WTC11 (cell line): ENCODE measurements around the gene HSD17B8.

ENCODE experiments used
- SMAD4 ChIP-seq: sonication (generic); formaldehyde crosslinking; IDR thresholded peaks from 2 replicates; pipeline ENCODE4 v1.8.0; 2022; ENCODE audit warnings: mild to moderate bottlenecking, missing genetic modification reagents
- TF ChIP-seq, protein P1 (sequence below): sonication (generic); formaldehyde crosslinking; IDR thresholded peaks from 2 replicates; pipeline ENCODE4 v1.8.0; 2022; ENCODE audit warnings: mild to moderate bottlenecking, missing genetic modification reagents
- TF ChIP-seq, protein P2 (sequence below): sonication (generic); formaldehyde crosslinking; IDR thresholded peaks from 2 replicates; pipeline ENCODE4 v1.8.1; 2022; ENCODE audit warnings: mild to moderate bottlenecking, moderate library complexity, missing genetic modification reagents
- TF ChIP-seq, protein P3 (sequence below): fragments of 250-450 bp; sonication (Bioruptor Pico); IDR thresholded peaks from 2 replicates; pipeline ENCODE4 v2.1.2; 2022; ENCODE audit warnings: mild to moderate bottlenecking, moderate library complexity
- TF ChIP-seq, protein P4 (sequence below): fragments of 200-600 bp; IDR thresholded peaks from 2 replicates; pipeline ENCODE4 v1.8.0; 2022; ENCODE audit warnings: antibody characterized with exemption

DNA sequence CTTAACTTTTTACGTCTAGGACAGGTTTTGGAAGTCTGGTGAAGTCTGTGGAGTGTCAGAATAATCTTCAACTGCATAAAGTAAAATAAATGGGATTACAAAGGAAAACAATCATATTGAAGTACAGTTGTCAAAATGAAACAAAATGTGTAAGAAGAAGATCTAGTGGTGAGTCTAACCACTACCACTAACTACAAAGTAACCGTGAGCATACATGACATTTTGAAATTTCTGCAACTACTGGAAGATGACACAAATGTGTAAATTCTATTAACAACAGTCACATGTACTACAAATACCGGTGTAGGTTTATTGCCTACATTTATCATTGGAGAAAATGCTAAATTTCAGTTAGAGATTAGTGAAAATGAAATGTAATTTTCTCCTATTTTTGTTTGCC lies 37.5 kb downstream of the HSD17B8 start:
- TF ChIP-seq, protein P1, sequence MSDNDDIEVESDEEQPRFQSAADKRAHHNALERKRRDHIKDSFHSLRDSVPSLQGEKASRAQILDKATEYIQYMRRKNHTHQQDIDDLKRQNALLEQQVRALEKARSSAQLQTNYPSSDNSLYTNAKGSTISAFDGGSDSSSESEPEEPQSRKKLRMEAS (CRISPR knock-in tag), result no peak
- TF ChIP-seq, protein P2, sequence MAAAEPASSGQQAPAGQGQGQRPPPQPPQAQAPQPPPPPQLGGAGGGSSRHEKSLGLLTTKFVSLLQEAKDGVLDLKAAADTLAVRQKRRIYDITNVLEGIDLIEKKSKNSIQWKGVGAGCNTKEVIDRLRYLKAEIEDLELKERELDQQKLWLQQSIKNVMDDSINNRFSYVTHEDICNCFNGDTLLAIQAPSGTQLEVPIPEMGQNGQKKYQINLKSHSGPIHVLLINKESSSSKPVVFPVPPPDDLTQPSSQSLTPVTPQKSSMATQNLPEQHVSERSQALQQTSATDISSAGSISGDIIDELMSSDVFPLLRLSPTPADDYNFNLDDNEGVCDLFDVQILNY (CRISPR knock-in tag), result no peak
- TF ChIP-seq, protein P3, sequence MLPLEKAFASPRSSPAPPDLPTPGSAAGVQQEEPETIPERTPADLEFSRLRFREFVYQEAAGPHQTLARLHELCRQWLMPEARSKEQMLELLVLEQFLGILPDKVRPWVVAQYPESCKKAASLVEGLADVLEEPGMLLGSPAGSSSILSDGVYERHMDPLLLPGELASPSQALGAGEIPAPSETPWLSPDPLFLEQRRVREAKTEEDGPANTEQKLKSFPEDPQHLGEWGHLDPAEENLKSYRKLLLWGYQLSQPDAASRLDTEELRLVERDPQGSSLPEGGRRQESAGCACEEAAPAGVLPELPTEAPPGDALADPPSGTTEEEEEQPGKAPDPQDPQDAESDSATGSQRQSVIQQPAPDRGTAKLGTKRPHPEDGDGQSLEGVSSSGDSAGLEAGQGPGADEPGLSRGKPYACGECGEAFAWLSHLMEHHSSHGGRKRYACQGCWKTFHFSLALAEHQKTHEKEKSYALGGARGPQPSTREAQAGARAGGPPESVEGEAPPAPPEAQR, result no peak
- TF ChIP-seq SMAD4, result no peak
- TF ChIP-seq, protein P4, sequence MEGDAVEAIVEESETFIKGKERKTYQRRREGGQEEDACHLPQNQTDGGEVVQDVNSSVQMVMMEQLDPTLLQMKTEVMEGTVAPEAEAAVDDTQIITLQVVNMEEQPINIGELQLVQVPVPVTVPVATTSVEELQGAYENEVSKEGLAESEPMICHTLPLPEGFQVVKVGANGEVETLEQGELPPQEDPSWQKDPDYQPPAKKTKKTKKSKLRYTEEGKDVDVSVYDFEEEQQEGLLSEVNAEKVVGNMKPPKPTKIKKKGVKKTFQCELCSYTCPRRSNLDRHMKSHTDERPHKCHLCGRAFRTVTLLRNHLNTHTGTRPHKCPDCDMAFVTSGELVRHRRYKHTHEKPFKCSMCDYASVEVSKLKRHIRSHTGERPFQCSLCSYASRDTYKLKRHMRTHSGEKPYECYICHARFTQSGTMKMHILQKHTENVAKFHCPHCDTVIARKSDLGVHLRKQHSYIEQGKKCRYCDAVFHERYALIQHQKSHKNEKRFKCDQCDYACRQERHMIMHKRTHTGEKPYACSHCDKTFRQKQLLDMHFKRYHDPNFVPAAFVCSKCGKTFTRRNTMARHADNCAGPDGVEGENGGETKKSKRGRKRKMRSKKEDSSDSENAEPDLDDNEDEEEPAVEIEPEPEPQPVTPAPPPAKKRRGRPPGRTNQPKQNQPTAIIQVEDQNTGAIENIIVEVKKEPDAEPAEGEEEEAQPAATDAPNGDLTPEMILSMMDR, result no peak
